ENCODE results near the gene MTARC1.

GRCh38 chr1:220741825-220742224 lies 44.9 kb upstream of the MTARC1 start:
- TF ChIP-seq EZH2 (IDR thresholded peaks at IDR 0.05; ENCODE audit: insufficient read depth, poor library complexity, severe bottlenecking) (no peak), EZH2phosphoT487 (IDR thresholded peaks at IDR 0.05; ENCODE audit: insufficient read depth, low read depth) (no peak)

Measured in GM23248 (cell line).